Activated CD4-positive, CD25-positive, alpha-beta regulatory T cell (primary cell): ENCODE results near the gene FOXP1.
"Not testable (repeated sequence)": the region's sequence is repeated elsewhere in the genome, so short reads cannot be mapped to it uniquely, and the experiment has no call there.

ENCODE experiments used
- DNase-seq, 4 experiments: peaks; one replicate each; lab custom pipeline; 2025; lab: John Stamatoyannopoulos, UW

FOXP1 gene

GRCh38 chr3:71329817-71330216 lies 253.7 kb downstream of the FOXP1 start:
- no peak for DNase-seq

DNA sequence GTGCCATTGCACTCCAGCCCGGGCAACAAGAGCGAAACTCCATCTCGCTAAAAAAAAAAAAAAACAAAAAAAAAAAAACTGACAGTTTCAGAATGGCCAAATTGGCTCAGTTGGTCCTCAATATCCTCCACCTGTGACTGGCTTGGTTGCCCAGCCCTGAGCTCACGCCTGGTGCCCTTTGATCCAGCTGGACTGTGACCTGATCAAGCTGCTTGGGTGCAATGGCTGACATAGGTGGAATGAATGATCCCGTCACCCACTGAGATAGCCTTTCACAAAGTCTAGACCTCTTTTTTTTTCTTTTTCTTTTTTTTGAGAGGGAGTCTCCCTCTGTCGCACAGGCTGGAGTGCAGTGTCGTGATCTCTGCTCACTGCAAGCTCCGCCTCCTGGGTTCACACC lies 254.6 kb downstream of the FOXP1 start:
- DNase-seq = no peak

GRCh38 chr3:71327936-71328335 lies 255.6 kb downstream of the FOXP1 start:
- DNase-seq = no peak

GRCh38 chr3:71325715-71326114 lies 257.8 kb downstream of the FOXP1 start:
- no peak for DNase-seq

- DNase-seq = not testable (repeated sequence)
Measured at GRCh38 chr3:71324224-71324623, 259.3 kb downstream of the FOXP1 start.

DNA sequence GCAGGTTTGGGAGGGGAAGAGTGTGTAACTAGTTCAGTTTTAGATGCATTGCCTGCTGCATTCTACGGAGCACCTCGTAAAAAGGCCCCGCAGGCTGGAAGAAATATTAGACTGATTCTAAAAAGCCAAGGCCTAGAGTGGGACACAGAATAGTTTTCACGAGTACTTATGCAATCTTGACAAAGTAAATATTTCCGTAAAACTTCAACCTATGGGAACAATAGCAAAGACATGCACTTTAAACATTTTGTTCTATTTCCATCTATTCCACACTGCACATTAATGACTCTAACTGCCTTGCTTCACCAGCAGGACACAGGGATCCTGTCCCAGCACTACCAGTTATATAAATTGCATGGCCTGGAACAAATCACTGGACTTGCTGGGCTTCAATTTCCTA lies 260.0 kb downstream of the FOXP1 start:
- DNase-seq = no peak

DNA sequence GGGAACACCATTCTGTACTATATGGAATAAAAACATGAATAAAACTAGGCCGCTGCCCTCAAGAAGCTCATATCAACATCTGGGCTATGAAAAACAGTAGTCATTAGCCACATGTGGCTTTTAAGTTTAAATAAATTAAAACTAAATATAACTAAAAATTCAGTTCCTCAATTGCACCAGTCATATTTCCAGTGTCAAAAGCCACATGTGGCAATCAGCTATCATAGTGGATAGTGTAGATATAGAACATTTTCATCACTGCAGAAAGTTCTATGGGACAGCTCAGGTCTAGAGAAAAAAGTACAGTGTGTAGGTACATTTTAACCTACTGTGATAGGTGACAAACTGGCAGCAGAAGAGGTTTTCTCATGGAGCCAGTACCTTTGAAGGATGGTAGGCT lies 261.4 kb downstream of the FOXP1 start:
- DNase-seq = no peak

DNA sequence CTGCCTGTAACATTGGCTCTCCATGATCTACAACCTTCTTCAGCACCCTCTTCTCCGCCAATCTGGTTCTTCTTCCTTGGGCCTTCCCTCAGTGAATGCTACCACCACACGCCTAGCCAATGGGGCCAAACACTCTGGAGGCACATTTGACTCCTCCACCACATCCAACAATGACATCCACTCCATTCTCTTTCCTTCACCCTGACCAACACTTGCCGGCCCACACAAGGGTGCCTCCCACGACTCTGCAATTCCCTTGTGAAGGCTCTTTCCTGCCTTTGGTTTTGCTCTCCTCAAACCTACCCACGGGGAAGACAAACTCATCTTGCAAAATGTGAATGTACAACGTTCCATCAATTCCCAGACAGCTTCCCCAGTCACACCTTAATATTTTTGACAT lies 263.8 kb downstream of the FOXP1 start:
- DNase-seq = no peak

GRCh38 chr3:71318458-71318827 lies 265.1 kb downstream of the FOXP1 start:
- DNase-seq = no peak

DNA sequence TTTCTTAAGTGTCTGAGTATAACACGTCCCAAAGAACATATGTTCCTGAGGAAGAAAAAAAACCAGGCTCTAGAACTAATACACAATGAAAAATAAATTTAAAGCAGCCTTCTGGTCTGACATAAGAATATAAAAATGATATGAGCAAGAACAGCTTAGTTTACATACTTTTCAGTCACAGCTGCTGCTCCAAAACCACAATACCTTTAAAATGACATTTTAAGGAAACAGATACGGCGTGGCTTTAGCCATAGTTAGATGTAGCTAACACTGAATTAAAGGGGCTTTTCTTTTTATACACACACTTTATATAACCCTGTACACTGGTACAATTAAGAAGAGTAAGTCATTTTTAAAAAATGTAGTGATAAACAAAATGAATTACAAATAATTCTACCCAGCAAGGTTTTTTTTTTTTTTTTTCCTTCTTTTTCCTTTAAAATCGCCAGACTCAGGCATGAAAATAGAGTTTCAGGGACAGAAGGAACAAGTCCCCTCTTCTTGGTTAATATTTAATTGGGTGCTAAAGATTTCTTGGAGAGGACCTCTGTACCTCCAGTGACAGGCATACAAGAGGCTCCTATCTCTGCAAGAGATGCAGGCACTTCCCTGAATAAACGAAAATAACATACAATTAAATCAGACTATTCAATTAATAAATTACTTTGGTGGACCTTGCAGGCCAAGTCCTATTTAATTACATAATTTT lies 265.6 kb downstream of the FOXP1 start:
- no peak for DNase-seq

DNA sequence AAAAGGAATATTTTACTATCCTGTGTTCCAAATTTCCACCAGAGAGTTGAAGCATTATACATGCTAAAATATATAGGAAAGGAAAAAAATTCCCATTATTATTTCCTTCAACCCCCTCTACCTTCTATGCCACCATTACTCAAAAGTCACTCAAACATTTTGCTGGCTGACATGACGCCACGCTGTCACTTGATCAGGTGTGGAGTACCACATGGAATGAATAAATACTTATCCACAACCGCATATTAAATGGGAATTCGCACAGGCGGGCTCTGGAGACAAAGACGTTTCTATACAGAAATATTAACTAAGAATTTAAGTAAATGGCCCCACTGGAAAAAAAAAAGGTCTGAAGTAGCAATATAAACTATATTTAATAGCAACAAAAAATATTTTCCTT lies 266.4 kb downstream of the FOXP1 start:
- DNase-seq = no peak

- no peak for DNase-seq
Measured at GRCh38 chr3:71316066-71316777, 267.3 kb downstream of the FOXP1 start.

GRCh38 chr3:71315431-71315830 lies 268.1 kb downstream of the FOXP1 start:
- DNase-seq = no peak

DNA sequence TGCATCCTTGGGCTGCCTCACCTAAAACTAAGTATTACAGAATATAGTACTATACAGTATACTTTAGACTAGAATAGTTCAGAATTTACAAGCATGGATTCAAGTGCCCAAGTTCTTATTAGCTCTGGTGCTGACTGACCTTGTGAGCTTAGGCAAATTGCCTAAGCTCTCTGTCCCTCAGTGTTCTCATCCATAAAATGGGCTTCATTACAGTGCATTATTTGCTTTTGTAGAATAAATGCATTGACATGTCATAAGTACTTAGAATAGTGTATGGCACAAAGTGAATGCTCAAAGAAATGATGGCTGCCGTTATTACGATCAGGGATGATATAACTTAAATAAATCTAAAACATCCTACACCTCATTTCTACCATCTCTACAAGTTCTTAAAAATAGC lies 269.7 kb downstream of the FOXP1 start:
- no peak for DNase-seq

GRCh38 chr3:71312461-71312860 lies 271.1 kb downstream of the FOXP1 start:
- DNase-seq = no peak

DNA sequence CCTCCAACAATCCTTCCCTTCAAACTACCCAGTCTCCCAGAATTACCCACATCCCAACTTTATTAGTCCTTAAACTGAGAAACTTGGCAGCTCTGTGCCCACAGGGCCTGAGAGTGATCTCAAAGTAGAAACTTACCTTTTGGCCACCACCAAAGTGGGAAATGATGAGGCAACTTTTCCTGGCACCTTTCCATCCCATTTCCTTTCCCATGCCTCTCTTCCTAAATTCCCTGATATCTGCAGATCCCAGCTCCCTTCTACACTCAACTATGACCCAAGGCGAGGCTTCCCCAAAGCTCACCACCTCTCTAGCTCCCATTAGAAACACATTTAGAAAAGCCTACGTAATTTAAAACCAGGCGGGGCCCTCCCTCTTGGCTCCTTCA lies 271.9 kb downstream of the FOXP1 start:
- DNase-seq = no peak

DNA sequence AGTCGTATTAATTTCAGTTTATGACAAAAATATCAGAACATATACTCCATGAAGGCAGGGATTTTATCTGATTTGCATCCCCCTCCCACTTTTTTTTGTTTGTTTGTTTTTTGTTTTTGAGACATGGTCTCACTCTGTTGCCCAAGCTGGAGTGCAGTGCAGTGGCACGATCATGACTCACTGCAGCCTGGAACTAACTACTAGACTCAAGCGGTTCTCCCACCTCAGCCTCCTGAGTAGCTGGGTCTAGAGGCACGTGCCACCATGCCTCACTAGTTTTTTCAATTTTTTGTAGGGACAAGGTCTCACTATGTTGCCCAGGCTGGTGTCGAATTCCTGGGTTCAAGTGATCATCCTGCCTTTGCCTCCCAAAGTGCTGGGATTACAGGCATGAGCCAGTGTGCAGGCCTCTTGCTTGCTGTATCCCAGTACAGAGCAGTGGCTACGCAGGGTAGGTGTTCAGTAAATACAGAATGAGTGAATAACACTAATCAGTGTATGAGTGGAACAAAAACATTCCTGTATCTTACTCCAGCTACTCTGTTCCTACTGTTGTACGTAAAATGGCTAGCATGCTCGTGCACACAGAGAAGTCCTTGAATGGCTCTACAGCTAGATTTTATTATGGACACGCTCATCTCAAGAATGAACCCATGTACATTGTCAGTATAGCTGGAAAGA lies 272.4 kb downstream of the FOXP1 start:
- no peak for DNase-seq

GRCh38 chr3:71310359-71310979 lies 273.1 kb downstream of the FOXP1 start:
- DNase-seq = no peak

- no peak for DNase-seq
Measured at GRCh38 chr3:71309886-71310285, 273.6 kb downstream of the FOXP1 start.

- no peak for DNase-seq
Measured at GRCh38 chr3:71309342-71309741, 274.2 kb downstream of the FOXP1 start.

DNA sequence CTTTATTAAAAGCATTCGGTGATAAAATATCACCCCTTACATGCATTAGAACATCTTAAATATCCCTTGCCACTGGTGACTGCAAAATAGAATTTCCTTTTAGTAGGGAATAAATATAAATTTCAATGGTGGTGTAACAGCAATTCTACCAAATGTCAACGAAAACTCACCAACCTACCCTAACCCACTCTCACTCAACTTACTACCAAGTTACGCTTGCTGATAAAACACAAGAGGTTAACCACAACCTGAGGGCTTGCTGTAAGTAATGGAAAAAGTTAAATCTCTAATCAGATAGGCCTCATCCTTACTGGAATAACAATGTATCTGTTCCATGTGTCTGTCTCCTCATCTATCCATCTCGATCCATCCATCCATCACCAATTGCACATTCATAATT lies 274.7 kb downstream of the FOXP1 start:
- DNase-seq = no peak

DNA sequence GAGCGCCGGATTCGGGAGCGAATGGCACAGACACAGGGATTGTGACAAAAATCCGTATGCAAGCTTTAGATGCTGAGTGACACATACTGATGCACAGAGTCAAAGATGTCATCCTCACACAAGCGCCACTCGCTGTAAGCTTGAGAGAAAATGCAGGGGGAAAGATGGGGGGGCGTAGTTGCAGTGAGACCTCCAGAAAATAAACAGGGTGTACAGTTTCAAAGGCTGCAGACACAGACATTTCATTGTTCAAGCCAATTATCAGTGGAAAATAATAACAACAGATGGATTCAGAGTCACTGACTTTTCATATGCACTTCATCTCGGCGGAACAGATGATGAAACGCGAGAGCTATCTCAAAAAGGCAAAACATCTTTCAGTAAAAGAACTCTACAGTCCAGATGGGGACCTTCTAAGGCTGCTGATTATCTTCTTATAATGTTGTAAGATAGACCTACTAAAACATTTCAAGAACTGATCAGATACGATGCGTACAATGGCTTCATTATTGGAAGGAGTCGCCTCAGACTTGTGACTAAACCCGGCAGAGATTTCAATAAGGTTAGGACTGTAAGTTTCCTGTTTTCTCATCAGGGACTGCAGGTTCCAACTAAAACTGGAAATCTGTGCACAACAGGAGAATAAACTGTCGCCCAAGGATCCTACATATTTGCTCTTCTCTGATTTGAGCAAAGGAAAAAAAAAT lies 275.4 kb downstream of the FOXP1 start:
- DNase-seq = no peak
